Liver (tissue), 9 donors: ENCODE measurements around the gene KRT32. TPM values are rescaled to one million over a fixed set of nuclear protein-coding genes. Genes with fewer than 3 reads are reported as not detected.
"Not testable (repeated sequence)": the region's sequence is repeated elsewhere in the genome, so short reads cannot be mapped to it uniquely, and the experiment has no call there.

ENCODE experiments used
- DNase-seq: peaks from one replicate; pipeline ENCODE4 v3.0.0-alpha.2; 2017; ENCODE audit warnings: low spot score
- H3K27ac ChIP-seq, 2 donors: one replicate each; pipeline ENCODE4 v1.7.0; 2013; ENCODE audit warnings: inconsistent platforms in 2 of 2, low read length in 2 of 2, control low read depth in 1 of 2, low read depth in 1 of 2, mild to moderate bottlenecking in 1 of 2
- H3K27me3 ChIP-seq, 4 donors: one replicate each; pipeline versions ENCODE4 v1.6.1 to v1.7.0; 2013; ENCODE audit warnings: low read length in 3 of 4, inconsistent platforms in 1 of 4, mild to moderate bottlenecking in 1 of 4, moderate library complexity in 1 of 4; ENCODE audit not compliant: control insufficient read depth in 4 of 4, insufficient read depth in 4 of 4
- H3K36me3 ChIP-seq, 4 donors: one replicate each; pipeline versions ENCODE4 v1.6.1 to v1.7.0; 2013; ENCODE audit warnings: low read length in 3 of 4, mild to moderate bottlenecking in 3 of 4, low read depth in 1 of 4, moderate library complexity in 1 of 4; ENCODE audit not compliant: control insufficient read depth in 4 of 4, insufficient read depth in 3 of 4
- H3K4me1 ChIP-seq, 4 donors: one replicate each; pipeline versions ENCODE4 v1.6.1 to v1.7.0; 2013; ENCODE audit warnings: low read length in 3 of 4, mild to moderate bottlenecking in 3 of 4, moderate library complexity in 1 of 4; ENCODE audit not compliant: control insufficient read depth in 4 of 4, insufficient read depth in 4 of 4
- H3K4me3 ChIP-seq, 3 donors: one replicate each; pipeline versions ENCODE4 v1.6.1 to v1.7.0; 2013; ENCODE audit warnings: low read length in 3 of 3, control low read depth in 1 of 3, low read depth in 1 of 3, mild to moderate bottlenecking in 1 of 3
- H3K9ac ChIP-seq, 2 donors: one replicate each; pipeline ENCODE4 v1.7.0; 2013; ENCODE audit warnings: low read length in 2 of 2, mild to moderate bottlenecking in 2 of 2, moderate library complexity in 2 of 2, control low read depth in 1 of 2, low read depth in 1 of 2
- H3K9me3 ChIP-seq, 4 donors: one replicate each; pipeline versions ENCODE4 v1.6.1 to v1.7.0; 2013; ENCODE audit warnings: low read length in 3 of 4; ENCODE audit not compliant: control insufficient read depth in 4 of 4
- ATF3 ChIP-seq: IDR thresholded peaks from 2 replicates; pipeline ENCODE4 v1.6.1; 2016; ENCODE audit warnings: antibody characterized with exemption
- CTCF ChIP-seq: fragments of 150-350 bp; IDR thresholded peaks from 2 replicates; pipeline ENCODE4 v1.5.1; 2017; ENCODE audit warnings: improper control_type of control experiment, low read depth, low read length; ENCODE audit not compliant: missing input control
- EGR1 ChIP-seq, 2 donors: IDR thresholded peaks; 2 replicates each; pipeline ENCODE4 v1.6.1; 2016 to 2018; ENCODE audit warnings: antibody characterized with exemption in 2 of 2, low read depth in 2 of 2
- FOXA1 ChIP-seq: IDR thresholded peaks from 2 replicates; pipeline ENCODE4 v1.6.1; 2016; ENCODE audit warnings: antibody characterized with exemption
- FOXA2 ChIP-seq: IDR thresholded peaks from 2 replicates; pipeline ENCODE4 v1.6.1; 2016; ENCODE audit warnings: antibody characterized with exemption
- GABPA ChIP-seq, 2 donors: IDR thresholded peaks in 1 of 2; conservative IDR thresholded peaks in 1 of 2; 2 replicates each; pipeline ENCODE4 v1.6.1; 2016; ENCODE audit warnings: antibody characterized with exemption in 2 of 2, mild to moderate bottlenecking in 1 of 2, moderate library complexity in 1 of 2
- HNF4A ChIP-seq, 2 donors: conservative IDR thresholded peaks; 2 replicates each; pipeline ENCODE4 v1.6.1; 2016; ENCODE audit warnings: antibody characterized with exemption in 2 of 2, mild to moderate bottlenecking in 2 of 2
- JUND ChIP-seq, 2 donors: IDR thresholded peaks; 2 replicates each; pipeline ENCODE4 v1.6.1; 2016; ENCODE audit warnings: antibody characterized with exemption in 2 of 2
- NR2F2 ChIP-seq: IDR thresholded peaks from 2 replicates; pipeline ENCODE4 v1.6.1; 2016; ENCODE audit warnings: antibody characterized with exemption
- SP1 ChIP-seq: IDR thresholded peaks from 2 replicates; pipeline ENCODE4 v1.6.1; 2018; ENCODE audit warnings: antibody characterized with exemption, mild to moderate bottlenecking
- TAF1 ChIP-seq: conservative IDR thresholded peaks from 2 replicates; pipeline ENCODE4 v1.6.1; 2016; ENCODE audit warnings: antibody characterized with exemption, mild to moderate bottlenecking
- ZBTB33 ChIP-seq: IDR thresholded peaks from 2 replicates; pipeline ENCODE4 v1.6.1; 2016; ENCODE audit warnings: antibody characterized with exemption
- WGBS: extraction: QIAGEN DNeasy Blood & Tissue Kit; methylation state at CpG from one replicate; pipeline ENCODE4 v1.1.7; 2013; 5-methylcytosine and 5-hydroxymethylcytosine counted together
- polyA plus RNA-seq, 2 donors: library from polyadenylated mRNA; stranded (reverse) in 1 of 2; unstranded in 1 of 2; fragments of 200-250 nt in 1 of 2; fragments of >200 nt in 1 of 2; fragmentation: Nextera tagmentation in 1 of 2; extraction: Ambion mirVana in 1 of 2; gene quantifications; one replicate each; pipeline versions ENCODE4 v1.2.1 to v1.2.3, GENCODE V29; 2013 to 2015
- total RNA-seq, 2 donors: library from RNA; depleted of rRNA; stranded (reverse); fragments of >200 nt; gene quantifications; one replicate each; pipeline ENCODE4 v1.2.3, GENCODE V29; 2014
- donor health status: healthy.
- donor health status: healthy.
- donor health status: healthy.
- donor health status: healthy.
- donor health status: healthy.

The KRT32 gene
- total and polyA plus RNA-seq, 4 donors = not detected

GRCh38 chr17:41424111-41424635 is 43.0 kb downstream of the KRT32 start, which contains the start of gene KRT37 (continued):
- TF ChIP-seq FOXA2 = no peak
- TF ChIP-seq GABPA (IDR thresholded peaks at IDR 0.05 in 1 of 2, conservative IDR thresholded peaks at IDR 0.05 in 1 of 2) = no peak
- TF ChIP-seq ATF3 = no peak
- no peak for TF ChIP-seq FOXA1
- no peak for TF ChIP-seq SP1

GRCh38 chr17:41422586-41422985 is 44.6 kb downstream of the KRT32 start:
- not testable (repeated sequence) for H3K27ac ChIP-seq, H3K27me3 ChIP-seq, H3K4me3 ChIP-seq, H3K9me3 ChIP-seq, H3K9ac ChIP-seq, DNase-seq, H3K36me3 ChIP-seq, H3K4me1 ChIP-seq
- WGBS = 92% methylated on average over 11 of the region's 11 CpGs

- Histone ChIP-seq H3K27me3 (no peaks in the 10 kb centered on the region), H3K4me3 (no peak overlapping the region), H3K36me3 (no peaks in the 10 kb centered on the region), H3K9me3 (no peaks in the 10 kb centered on the region), H3K27ac (no peak overlapping the region), H3K4me1 (peaks cover 0 to 6% (median 0%) of the 10 kb centered on the region in 4 donors), H3K9ac (no peak overlapping the region)
- TF ChIP-seq ZBTB33 (no peak), TAF1 (no peak), JUND (IDR thresholded peaks at IDR 0.05) (no peak), CTCF (no peak), NR2F2 (no peak)
- DNase-seq = no peak
- WGBS = 78% methylated on average over 4 of the region's 4 CpGs
These were observed 45.6 kb downstream of the KRT32 start for GRCh38 chr17:41421617-41422016.

- H3K27me3 ChIP-seq = no peaks in the 10 kb centered on the region
- no peak overlapping the region for H3K9ac ChIP-seq
- no peaks in the 10 kb centered on the region for H3K9me3 ChIP-seq
- no peaks in the 10 kb centered on the region for H3K36me3 ChIP-seq
- no peak overlapping the region for H3K4me3 ChIP-seq
- H3K27ac ChIP-seq = no peak overlapping the region
- no peak for DNase-seq
- no peak for TF ChIP-seq EGR1 (IDR thresholded peaks at IDR 0.05; ENCODE audit: low read depth in 2 of 2)
- TF ChIP-seq HNF4A (conservative IDR thresholded peaks at IDR 0.05) = no peak
- H3K4me1 ChIP-seq = peaks cover 0 to 11% (median 4%) of the 10 kb centered on the region in 4 donors
- 67% methylated on average over 9 of the region's 9 CpGs for WGBS
These were observed 46.1 kb downstream of the KRT32 start for GRCh38 chr17:41421116-41421515.
